Activated T-cell treated with anti-CD3 and anti-CD28 coated beads, Interleukin-2, amount 50 U/mL, for 4 hours (primary cell): ENCODE results near the gene SAMD14. TPM values are rescaled to one million over a fixed set of nuclear protein-coding genes. Genes with fewer than 3 reads are reported as not detected.
A peak's percentile ranks its signal among the peaks of the same experiment; 100 is the strongest.

Source experiments
- ATAC-seq, 2 donors: fragments of 200-7000 bp; cut with Tn5 transposase; one replicate each; pipeline ENCODE4 v1.10.0; 2021
- DNase-seq: peaks from one replicate; pipeline ENCODE4 v3.0.0-alpha.2; 2020
- H3K27me3 Mint-ChIP-seq: one replicate; pipeline ENCODE4 v1.8.0; 2021; ENCODE audit warnings: low read depth, mixed read lengths
- H3K36me3 Mint-ChIP-seq: one replicate; pipeline ENCODE4 v1.8.0; 2022; ENCODE audit warnings: mixed read lengths; ENCODE audit not compliant: insufficient read depth
- H3K4me1 Mint-ChIP-seq: one replicate; pipeline ENCODE4 v1.8.0; 2021; ENCODE audit warnings: low read depth, mixed read lengths
- H3K4me3 Mint-ChIP-seq: one replicate; pipeline ENCODE4 v1.8.0; 2021; ENCODE audit warnings: mild to moderate bottlenecking, moderate library complexity, mixed read lengths
- H3K9me3 Mint-ChIP-seq: one replicate; pipeline ENCODE4 v1.8.0; 2021; ENCODE audit warnings: mixed read lengths
- total RNA-seq, 3 donors: library from RNA; stranded (reverse); gene quantifications; one replicate each; pipeline ENCODE4 v1.2.1, GENCODE V29; 2021

SAMD14 gene
- total RNA-seq, 3 donors from 2014 or later = 0.47 to 0.78 (median 0.52) TPM

DNA sequence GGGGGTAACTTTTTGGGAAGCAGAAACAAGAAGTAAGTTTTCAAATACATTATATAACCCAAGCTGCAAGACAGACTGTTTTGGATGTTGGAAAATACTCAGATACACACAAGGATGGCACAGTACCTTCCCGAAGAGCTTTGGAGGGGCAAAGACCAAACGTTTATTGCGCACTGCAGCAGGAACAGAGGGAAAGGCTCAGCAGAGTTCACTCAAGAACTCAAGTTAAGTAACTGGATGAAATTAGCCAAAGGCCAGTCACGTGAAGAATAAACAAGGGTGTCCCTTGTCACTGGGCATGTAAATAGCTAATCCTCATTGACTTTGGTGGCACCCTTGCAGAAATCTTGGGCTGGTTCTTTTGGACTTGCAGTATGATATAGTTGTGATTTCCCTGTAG lies 32.0 kb downstream of the SAMD14 start:
- Mint-ChIP-seq H3K27me3 (no peaks in the 10 kb centered on the region), H3K9me3 (no peaks in the 10 kb centered on the region), H3K4me1 (peaks cover 29% of the 10 kb centered on the region), H3K36me3 (peaks cover 3% of the 10 kb centered on the region), H3K4me3 (no peak overlapping the region)
- ATAC-seq = no peak
- DNase-seq = no peak

DNA sequence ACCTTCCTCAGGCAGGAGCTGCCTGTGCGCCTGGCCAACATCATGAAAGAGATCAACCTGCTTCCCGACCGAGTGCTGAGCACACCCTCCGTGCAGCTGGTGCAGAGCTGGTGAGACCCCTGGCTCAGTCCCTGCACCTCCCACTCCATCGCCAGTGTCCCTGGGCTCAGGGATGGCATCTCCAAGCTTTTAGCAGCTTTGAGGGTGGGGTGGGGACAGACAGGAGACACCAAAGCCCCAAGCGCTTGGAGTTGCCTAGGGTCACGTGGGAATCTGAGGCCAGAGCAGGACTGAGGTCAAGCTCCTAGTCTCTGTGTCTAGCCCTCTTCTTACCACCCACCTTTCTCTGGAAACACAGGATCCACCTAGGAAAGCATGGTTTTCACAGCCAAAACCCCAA lies 32.5 kb downstream of the SAMD14 start:
- no peaks in the 10 kb centered on the region for H3K27me3 Mint-ChIP-seq
- no peak overlapping the region for H3K4me3 Mint-ChIP-seq
- H3K4me1 Mint-ChIP-seq = peaks cover 29% of the 10 kb centered on the region
- DNase-seq = no peak
- no peak for ATAC-seq
- H3K36me3 Mint-ChIP-seq = peaks cover 3% of the 10 kb centered on the region
- no peaks in the 10 kb centered on the region for H3K9me3 Mint-ChIP-seq

DNA sequence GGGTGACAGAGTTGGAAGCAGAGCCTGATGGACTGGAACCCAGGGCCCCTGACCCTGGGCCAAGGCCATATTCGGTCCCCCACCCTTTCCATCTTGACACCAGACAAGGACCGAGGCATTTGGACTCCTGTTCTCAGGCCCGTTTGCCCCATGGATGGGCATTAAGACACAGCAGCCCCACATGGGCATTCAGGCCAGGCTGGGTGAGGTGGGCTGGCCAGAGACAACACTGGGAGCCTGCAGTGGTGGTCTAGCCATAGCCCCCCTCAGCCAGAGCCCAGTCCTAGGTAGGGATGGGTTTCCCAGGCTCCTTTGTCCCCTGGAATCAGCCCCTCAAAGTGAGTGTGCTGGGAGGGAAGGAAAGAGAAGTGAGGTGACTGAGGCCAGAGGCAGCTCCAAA lies 33.2 kb downstream of the SAMD14 start:
- Mint-ChIP-seq H3K9me3 (no peaks in the 10 kb centered on the region), H3K4me1 (peaks cover 29% of the 10 kb centered on the region), H3K27me3 (no peaks in the 10 kb centered on the region), H3K36me3 (peaks cover 3% of the 10 kb centered on the region), H3K4me3 (no peak overlapping the region)
- DNase-seq (no peak), ATAC-seq (no peak)

DNA sequence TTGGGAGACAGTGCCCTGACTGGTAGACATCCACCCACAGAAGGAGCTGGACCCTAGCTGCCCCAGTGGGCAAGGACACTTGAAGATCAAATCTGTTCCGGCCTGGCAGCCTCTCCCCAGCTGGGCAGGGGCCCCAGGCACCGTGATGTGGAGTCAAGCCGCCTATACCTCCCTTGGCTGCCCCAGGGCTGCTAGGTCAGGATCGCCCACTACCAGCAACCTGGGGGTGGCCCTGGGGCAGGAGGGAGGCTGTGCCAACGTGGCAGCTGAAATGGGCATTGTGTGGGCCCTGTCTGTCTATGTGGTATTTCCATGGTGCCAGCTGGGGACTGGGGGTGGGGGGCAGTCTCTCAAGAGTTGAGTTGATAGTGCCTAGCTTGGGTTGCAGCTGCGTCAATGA lies 33.9 kb downstream of the SAMD14 start:
- ATAC-seq (no peak), DNase-seq (no peak)
- peak overlapping the region; percentile 93 for H3K4me3 Mint-ChIP-seq
- H3K36me3 Mint-ChIP-seq = peaks cover 3% of the 10 kb centered on the region
- no peaks in the 10 kb centered on the region for H3K27me3 Mint-ChIP-seq
- peaks cover 29% of the 10 kb centered on the region for H3K4me1 Mint-ChIP-seq
- H3K9me3 Mint-ChIP-seq = no peaks in the 10 kb centered on the region

DNA sequence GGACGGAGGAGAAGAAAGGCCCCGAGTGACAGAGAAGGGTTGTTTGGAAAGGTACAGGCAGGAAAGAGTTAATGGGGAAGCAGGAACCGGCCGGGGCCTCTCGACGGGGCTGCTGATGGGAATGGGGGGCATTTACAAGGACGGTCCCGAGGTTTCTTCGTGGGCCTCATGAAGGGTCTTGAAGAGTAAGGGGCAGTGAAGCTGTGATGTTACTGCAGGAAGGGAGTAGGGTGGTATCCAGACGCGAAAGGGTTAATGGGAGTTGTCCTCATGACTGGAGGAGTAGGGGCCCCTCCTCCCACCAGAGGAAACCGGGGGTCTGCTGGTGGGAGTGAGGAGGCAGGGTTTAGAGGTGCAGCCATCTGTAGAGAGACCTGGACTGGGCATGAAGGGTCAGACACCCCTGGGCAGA lies 34.3 kb downstream of the SAMD14 start:
- no peaks in the 10 kb centered on the region for H3K9me3 Mint-ChIP-seq
- DNase-seq (no peak), ATAC-seq (no peak)
- H3K4me1 Mint-ChIP-seq = peaks cover 29% of the 10 kb centered on the region
- peaks cover 3% of the 10 kb centered on the region for H3K36me3 Mint-ChIP-seq
- H3K4me3 Mint-ChIP-seq = peak overlapping the region; percentile 93
- H3K27me3 Mint-ChIP-seq = no peaks in the 10 kb centered on the region

DNA sequence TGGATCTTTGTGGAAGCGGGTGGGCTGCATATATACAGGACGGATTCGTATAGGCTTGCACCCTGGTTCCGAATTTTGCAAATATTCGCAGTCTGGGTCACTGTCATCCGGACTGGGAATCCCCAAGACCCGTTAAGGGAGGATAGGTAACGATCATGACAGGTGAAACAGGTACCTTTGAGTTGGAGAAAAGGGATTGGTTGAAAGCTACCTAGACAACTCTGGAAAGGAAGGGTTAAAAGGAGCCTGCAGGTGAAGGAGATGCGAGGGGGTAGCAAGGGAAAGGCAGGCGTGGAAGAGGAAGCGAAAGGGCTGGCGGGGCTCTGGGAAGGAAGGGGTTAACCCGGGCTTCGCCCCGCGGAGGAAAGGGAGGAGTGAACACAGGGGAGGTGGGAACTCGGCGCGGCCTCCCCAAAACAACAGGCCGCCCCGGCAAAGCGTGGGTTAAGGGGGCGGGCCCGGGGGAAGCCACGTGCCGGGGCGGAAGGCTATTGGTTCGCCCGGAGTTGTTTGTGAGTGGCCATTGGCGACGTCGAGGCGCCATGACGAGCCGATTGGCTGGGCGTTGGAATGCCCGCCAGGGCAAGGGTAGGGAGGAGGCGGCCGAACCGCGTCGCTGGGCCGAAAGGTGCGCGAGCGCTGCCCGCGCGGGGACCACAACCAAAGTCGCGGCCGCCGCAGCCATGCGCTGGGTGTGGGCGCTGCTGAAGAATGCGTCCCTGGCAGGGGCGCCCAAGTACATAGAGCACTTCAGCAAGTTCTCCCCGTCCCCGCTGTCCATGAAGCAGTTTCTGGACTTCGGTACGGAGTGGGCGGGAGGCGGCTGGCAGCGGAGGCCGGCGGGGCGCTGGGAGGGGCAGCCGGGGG lies 35.0 kb downstream of the SAMD14 start, which contains the start of gene PDK2:
Gene PDK2, plus strand, starts transcription at position 599 of the 867 bp plus-strand sequence. Its CDS starts 85 bp downstream, at position 684.
- Mint-ChIP-seq H3K4me1 (peaks cover 27% of the 10 kb centered on the region), H3K4me3 (peak within 1 kb of the TSS; percentile 93), H3K27me3 (no peaks in the 10 kb centered on the region), H3K36me3 (peaks cover 3% of the 10 kb centered on the region), H3K9me3 (no peaks in the 10 kb centered on the region)
- DNase-seq = peak; percentile 94
- peak; percentile 93 to 96 for ATAC-seq

DNA sequence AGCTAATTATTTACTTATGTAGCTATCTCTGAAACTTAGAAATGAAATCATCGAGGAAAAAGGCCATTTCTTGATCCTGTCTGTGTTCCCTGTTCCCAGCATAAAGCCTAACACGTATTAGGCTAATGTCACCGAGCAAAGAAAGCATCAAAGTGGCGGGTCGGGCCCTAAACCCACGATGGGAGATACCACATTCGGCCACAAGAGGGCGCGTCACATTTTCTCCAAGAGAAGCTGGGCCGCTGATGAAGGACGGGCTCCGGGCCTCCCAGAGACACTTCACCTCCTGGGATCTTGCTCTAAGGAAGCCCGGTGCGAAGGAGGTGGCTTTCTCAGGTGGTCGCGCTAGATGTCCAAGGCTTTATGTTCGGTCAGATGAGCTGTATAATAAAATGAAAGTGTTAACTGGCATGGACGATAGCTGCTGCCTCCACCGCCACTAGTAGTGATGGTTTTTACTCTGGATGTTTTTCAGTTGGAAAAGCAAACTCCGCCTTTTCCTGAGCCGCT lies 35.7 kb downstream of the SAMD14 start:
- Mint-ChIP-seq H3K27me3 (no peaks in the 10 kb centered on the region), H3K9me3 (no peaks in the 10 kb centered on the region), H3K36me3 (peaks cover 3% of the 10 kb centered on the region), H3K4me3 (peak overlapping the region; percentile 93), H3K4me1 (peaks cover 24% of the 10 kb centered on the region)
- ATAC-seq (peak; percentile 49 to 57), DNase-seq (peak; percentile 91)

DNA sequence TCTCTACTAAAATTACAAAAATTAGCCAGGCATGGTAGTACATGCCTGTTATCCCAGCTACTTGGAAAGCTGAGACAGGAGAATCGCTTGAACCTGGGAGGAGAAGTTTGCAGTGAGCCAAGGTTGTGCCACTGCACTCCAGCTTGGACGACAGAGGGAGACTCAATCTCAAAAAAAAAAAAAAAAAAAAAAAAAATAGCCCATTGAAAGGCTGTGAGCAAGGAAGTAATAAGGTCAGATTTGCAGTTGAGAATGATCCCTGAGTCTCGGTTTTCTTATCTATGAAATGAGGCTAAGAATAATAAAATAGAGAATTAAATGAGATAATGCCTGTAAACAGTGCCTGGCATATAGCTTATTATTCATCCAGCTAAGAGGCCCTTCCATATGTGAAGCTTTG lies 36.2 kb downstream of the SAMD14 start:
- Mint-ChIP-seq H3K9me3 (no peaks in the 10 kb centered on the region), H3K4me1 (peaks cover 24% of the 10 kb centered on the region), H3K27me3 (no peaks in the 10 kb centered on the region), H3K36me3 (peaks cover 3% of the 10 kb centered on the region), H3K4me3 (peak overlapping the region; percentile 93)
- DNase-seq (no peak), ATAC-seq (no peak)

DNA sequence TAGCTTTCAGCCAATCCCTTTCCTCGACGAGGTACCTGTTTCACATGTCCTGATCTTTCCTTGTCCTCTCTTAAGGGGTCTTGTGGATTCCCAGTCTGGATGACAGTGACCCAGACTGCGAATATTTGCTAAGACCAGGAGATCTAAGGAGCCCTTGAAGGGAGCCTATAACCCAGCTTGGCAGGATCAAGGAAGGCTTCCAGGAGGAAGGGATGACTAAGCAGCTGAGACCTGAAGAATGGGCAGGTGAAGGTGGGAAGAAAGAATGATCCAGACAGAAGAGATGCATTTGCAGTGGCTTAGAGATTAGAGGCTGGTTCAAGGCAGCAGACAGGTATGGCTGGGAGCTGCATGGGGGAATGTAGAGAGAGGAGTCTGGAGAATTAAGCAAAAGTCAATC lies 36.7 kb downstream of the SAMD14 start:
- H3K4me1 Mint-ChIP-seq = peaks cover 24% of the 10 kb centered on the region

DNA sequence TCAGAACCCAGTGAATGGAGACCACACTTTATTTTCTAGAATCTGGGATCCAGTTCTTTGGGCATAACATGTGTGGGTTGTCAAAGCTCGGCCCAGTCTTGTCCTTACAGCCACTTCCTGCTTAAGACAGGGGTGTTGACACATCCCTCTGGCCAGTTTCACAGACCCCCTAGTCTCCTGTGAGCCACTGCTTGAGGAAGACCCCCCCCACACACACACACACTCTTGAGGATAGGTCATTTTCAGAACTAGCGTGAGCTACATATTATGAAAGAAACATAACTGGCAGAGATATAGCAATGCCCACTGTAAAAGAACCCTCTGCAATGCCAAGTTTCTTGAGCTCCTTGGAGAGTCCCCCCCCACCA lies 38.1 kb downstream of the SAMD14 start:
- Mint-ChIP-seq H3K4me1 (peaks cover 19% of the 10 kb centered on the region), H3K27me3 (no peaks in the 10 kb centered on the region), H3K36me3 (no peaks in the 10 kb centered on the region), H3K9me3 (no peaks in the 10 kb centered on the region), H3K4me3 (no peak overlapping the region)
- no peak for DNase-seq
- no peak for ATAC-seq

More for the DNA sequence above, 36.7 kb downstream of the SAMD14 start:
- H3K36me3 Mint-ChIP-seq = no peaks in the 10 kb centered on the region
- ATAC-seq = no peak
- H3K27me3 Mint-ChIP-seq = no peaks in the 10 kb centered on the region
- H3K9me3 Mint-ChIP-seq = no peaks in the 10 kb centered on the region
- no peak overlapping the region for H3K4me3 Mint-ChIP-seq
- no peak for DNase-seq

DNA sequence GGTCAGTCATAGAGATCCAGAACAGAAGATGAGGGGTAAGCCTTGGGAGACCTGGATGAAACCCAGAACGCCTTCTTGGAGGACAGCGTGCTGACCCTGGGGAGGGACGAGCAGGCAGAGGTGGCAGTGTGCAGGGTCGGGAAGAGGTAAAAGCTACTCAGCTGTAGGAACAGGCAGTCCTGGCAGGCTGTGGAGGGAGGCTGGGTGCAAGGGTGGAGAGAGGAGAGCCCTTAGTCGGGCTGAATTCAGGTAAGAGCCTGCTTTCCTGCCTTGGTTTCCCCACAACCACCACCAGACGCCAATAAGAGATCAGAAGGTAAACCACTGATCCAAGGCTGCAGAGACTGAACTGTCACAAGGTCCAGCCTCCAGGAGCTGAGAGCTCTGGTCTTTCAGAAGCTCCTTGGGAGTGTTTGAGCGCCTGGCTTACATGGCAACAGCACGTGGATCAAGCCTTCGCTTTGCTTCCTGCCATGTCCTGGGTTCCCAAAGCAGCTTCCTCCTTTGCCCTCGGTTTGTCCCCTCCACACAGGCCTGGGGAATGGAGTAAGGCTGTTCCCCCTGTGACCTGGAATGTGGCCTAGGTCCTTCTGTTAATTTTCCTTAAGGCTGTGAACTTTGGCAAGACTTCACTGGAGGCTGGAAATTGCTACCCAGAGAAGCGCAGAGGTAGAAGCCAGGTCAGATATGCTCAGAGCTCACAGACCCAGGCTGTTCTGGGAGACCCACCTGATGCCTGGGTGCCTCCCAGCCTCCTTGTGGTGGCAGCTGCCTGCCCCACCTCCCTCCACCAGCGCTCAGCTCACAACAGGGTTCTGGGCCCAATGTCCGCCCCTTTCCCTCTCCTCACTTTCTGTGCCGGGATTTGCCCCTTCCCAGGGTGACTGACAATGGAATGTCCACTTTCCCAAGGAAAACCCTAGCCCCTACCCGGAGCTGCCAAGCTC lies 38.7 kb downstream of the SAMD14 start:
- Mint-ChIP-seq H3K4me3 (no peak overlapping the region), H3K27me3 (no peaks in the 10 kb centered on the region), H3K9me3 (no peaks in the 10 kb centered on the region), H3K4me1 (peaks cover 14% of the 10 kb centered on the region), H3K36me3 (no peaks in the 10 kb centered on the region)
- no peak for ATAC-seq
- DNase-seq = no peak

DNA sequence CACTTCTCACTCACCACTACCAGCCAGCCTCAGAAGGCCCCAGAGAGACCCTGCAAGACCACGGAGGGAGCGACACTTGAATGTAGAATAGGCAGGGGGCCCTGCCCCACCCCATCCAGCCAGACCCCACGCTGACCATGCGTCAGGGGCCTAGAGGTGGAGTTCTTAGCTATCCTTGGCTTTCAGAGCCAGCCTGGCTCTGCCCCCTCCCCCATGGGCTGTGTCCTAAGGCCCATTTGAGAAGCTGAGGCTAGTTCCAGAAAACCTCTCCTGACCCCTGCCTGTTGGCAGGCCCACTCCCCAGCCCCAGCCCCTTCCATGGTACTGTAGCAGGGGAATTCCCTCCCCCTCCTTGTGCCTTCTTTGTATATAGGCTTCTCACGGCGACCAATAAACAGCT lies 39.9 kb downstream of the SAMD14 start:
- no peaks in the 10 kb centered on the region for H3K27me3 Mint-ChIP-seq

DNA sequence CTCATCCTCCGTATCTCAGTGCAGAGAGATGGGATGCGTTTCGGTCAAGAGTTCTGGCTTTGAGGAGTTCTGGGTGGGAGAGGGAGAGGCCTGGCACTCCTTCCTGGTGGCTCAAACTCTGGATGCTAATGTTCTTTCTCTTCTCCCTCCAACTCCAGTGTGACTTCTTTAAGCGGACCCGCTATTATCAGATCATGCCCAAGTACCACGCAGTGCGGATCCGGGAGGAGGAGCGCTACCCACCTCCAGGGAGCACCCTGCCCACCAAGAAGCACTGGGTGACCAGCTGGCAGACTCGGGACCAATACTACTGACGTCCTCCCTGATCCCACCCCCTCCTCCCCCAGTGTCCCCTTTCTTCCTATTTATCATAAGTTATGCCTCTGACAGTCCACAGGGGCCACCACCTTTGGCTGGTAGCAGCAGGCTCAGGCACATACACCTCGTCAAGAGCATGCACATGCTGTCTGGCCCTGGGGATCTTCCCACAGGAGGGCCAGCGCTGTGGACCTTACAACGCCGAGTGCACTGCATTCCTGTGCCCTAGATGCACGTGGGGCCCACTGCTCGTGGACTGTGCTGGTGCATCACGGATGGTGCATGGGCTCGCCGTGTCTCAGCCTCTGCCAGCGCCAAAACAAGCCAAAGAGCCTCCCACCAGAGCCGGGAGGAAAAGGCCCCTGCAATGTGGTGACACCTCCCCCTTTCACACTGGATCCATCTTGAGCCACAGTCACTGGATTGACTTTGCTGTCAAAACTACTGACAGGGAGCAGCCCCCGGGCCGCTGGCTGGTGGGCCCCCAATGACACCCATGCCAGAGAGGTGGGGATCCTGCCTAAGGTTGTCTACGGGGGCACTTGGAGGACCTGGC lies 40.8 kb downstream of the SAMD14 start:
- Mint-ChIP-seq H3K4me3 (no peak overlapping the region), H3K4me1 (no peaks in the 10 kb centered on the region), H3K9me3 (no peaks in the 10 kb centered on the region), H3K27me3 (no peaks in the 10 kb centered on the region), H3K36me3 (no peaks in the 10 kb centered on the region)
- ATAC-seq (no peak), DNase-seq (no peak)

More for the DNA sequence above, 39.9 kb downstream of the SAMD14 start:
- ATAC-seq = no peak
- Mint-ChIP-seq H3K9me3 (no peaks in the 10 kb centered on the region), H3K4me3 (no peak overlapping the region), H3K4me1 (peaks cover 3% of the 10 kb centered on the region), H3K36me3 (no peaks in the 10 kb centered on the region)
- no peak for DNase-seq
